DOHH2 (cell line): ENCODE data around the gene VAPA.

Source experiments
- EZH2phosphoT487 ChIP-seq: fragments of 200-600 bp; sonication (generic); IDR thresholded peaks from 2 replicates; pipeline ENCODE4 v1.6.1; 2017; ENCODE audit warnings: borderline replicate concordance, mild to moderate bottlenecking, antibody characterized with exemption, low read length, moderate library complexity, mixed read lengths
- TF ChIP-seq, protein P1 (sequence below): fragments of 200-600 bp; sonication (generic); IDR thresholded peaks from one replicate; pipeline ENCODE4 v1.5.1; 2014; ENCODE audit warnings: antibody characterized with exemption, mild to moderate bottlenecking, low read depth, low read length; ENCODE audit not compliant: poor library complexity, severe bottlenecking

GRCh38 chr18:9969247-9969646 is 55.4 kb downstream of the VAPA start:
- TF ChIP-seq, protein P1, sequence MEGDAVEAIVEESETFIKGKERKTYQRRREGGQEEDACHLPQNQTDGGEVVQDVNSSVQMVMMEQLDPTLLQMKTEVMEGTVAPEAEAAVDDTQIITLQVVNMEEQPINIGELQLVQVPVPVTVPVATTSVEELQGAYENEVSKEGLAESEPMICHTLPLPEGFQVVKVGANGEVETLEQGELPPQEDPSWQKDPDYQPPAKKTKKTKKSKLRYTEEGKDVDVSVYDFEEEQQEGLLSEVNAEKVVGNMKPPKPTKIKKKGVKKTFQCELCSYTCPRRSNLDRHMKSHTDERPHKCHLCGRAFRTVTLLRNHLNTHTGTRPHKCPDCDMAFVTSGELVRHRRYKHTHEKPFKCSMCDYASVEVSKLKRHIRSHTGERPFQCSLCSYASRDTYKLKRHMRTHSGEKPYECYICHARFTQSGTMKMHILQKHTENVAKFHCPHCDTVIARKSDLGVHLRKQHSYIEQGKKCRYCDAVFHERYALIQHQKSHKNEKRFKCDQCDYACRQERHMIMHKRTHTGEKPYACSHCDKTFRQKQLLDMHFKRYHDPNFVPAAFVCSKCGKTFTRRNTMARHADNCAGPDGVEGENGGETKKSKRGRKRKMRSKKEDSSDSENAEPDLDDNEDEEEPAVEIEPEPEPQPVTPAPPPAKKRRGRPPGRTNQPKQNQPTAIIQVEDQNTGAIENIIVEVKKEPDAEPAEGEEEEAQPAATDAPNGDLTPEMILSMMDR = no peak
- no peak for TF ChIP-seq EZH2phosphoT487
